CD4-positive, CD25-positive, alpha-beta regulatory T cell (primary cell): ENCODE data around the gene LRRFIP1. TPM values are rescaled to one million over a fixed set of nuclear protein-coding genes. Genes with fewer than 3 reads are reported as not detected.
"Not testable (repeated sequence)": the region's sequence is repeated elsewhere in the genome, so short reads cannot be mapped to it uniquely, and the experiment has no call there.

Experiments used
- ATAC-seq, 2 donors: fragments of 150-1000 bp; cut with Tn5 transposase; one replicate each; pipeline ENCODE4 v1.10.0; 2021; ENCODE audit warnings: low read depth in 2 of 2, moderate number of reproducible peaks in 2 of 2, moderate library complexity in 1 of 2
- DNase-seq, 3 donors: peaks; one replicate each; pipeline versions ENCODE4 v3.0.0 to v3.0.0-alpha.2; 2012 to 2022; ENCODE audit warnings: mixed read lengths in 1 of 3
- H3K27ac ChIP-seq: one replicate; pipeline ENCODE4 v1.7.0; 2013; ENCODE audit warnings: mild to moderate bottlenecking, low read length; ENCODE audit not compliant: insufficient read depth, poor library complexity, severe bottlenecking
- H3K27me3 ChIP-seq: one replicate; pipeline ENCODE4 v1.7.0; 2013; ENCODE audit warnings: low read length; ENCODE audit not compliant: control insufficient read depth, insufficient read depth
- H3K36me3 ChIP-seq: one replicate; pipeline ENCODE4 v1.7.0; 2013; ENCODE audit warnings: mild to moderate bottlenecking, low read length, moderate library complexity; ENCODE audit not compliant: control insufficient read depth, insufficient read depth
- H3K4me1 ChIP-seq: 2 replicates; pipeline ENCODE4 v1.7.0; 2013; ENCODE audit warnings: mild to moderate bottlenecking, low read length; ENCODE audit not compliant: insufficient read depth, control insufficient read depth, poor library complexity, severe bottlenecking
- H3K4me3 ChIP-seq: one replicate; pipeline ENCODE4 v1.7.0; 2013; ENCODE audit warnings: low read depth, mild to moderate bottlenecking, low read length, moderate library complexity
- H3K9me3 ChIP-seq, 2 experiments: 1 replicate in 1 of 2; 2 replicates in 1 of 2; pipeline ENCODE4 v1.7.0; 2013; ENCODE audit warnings: low read length in 2 of 2, mild to moderate bottlenecking in 1 of 2, moderate library complexity in 1 of 2; ENCODE audit not compliant: control insufficient read depth in 2 of 2
- H3K27ac Mint-ChIP-seq, 3 donors: one replicate each; pipeline ENCODE4 v1.8.0; 2020 to 2022; ENCODE audit warnings: mild to moderate bottlenecking in 3 of 3, mixed read lengths in 3 of 3, moderate library complexity in 2 of 3
- H3K27me3 Mint-ChIP-seq: one replicate; pipeline ENCODE4 v1.8.0; 2022; ENCODE audit warnings: mild to moderate bottlenecking, mixed read lengths
- H3K36me3 Mint-ChIP-seq: one replicate; pipeline ENCODE4 v1.8.0; 2020; ENCODE audit warnings: mixed read lengths
- H3K4me1 Mint-ChIP-seq, 4 donors: one replicate each; pipeline ENCODE4 v1.8.0; 2020 to 2022; ENCODE audit warnings: mixed read lengths in 4 of 4, mild to moderate bottlenecking in 1 of 4
- H3K4me3 Mint-ChIP-seq, 4 donors: one replicate each; pipeline ENCODE4 v1.8.0; 2020 to 2022; ENCODE audit warnings: mild to moderate bottlenecking in 4 of 4, mixed read lengths in 4 of 4, moderate library complexity in 3 of 4
- H3K9me3 Mint-ChIP-seq, 7 donors: one replicate each; pipeline ENCODE4 v1.8.0; 2020 to 2022; ENCODE audit warnings: mixed read lengths in 7 of 7, mild to moderate bottlenecking in 3 of 7, moderate library complexity in 2 of 7
- polyA plus RNA-seq, 4 donors: library from polyadenylated mRNA; unstranded; fragments of 300-500 nt; fragmentation: Illumina TruSeq; gene quantifications; one replicate each; pipeline ENCODE4 v1.2.3, GENCODE V29; 2021
- total RNA-seq: library from RNA; stranded (reverse); gene quantifications from one replicate; pipeline ENCODE4 v1.2.3, GENCODE V29; 2022

The LRRFIP1 gene
- total and polyA plus RNA-seq, 5 donors from 2014 or later = 69.4 to 183 (median 80.3) TPM

DNA sequence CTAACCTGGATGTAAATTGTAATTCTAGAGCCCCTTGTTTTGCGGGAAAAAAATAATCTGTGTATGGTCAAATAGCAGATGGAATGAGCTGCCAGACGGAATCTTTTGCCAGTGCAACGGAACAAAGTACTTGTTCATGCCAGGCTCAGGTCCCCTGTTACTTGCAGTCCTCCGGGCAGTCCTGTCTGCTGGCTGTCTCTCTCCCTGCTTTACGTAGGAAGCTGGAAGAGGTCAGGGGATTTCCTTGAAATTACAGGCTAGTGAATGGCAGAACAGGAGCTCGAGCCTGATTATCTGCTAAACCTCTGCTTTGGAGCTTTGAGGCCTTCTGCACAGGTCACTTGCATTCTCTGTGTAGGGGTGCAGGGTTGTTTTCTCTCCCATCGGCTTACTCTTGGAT is 54.8 kb downstream of the LRRFIP1 start:
- Mint-ChIP-seq H3K36me3 (no peaks in the 10 kb centered on the region), H3K4me3 (no peak overlapping the region), H3K4me1 (peaks cover 2 to 21% (median 16%) of the 10 kb centered on the region in 4 donors), H3K9me3 (no peaks in the 10 kb centered on the region), H3K27me3 (no peaks in the 10 kb centered on the region), H3K27ac (peak overlapping the region in 1 of 3 donors; percentile 38)
- no peak overlapping the region for H3K27ac ChIP-seq
- no peak for DNase-seq
- no peak overlapping the region for H3K4me3 ChIP-seq
- H3K4me1 ChIP-seq = peaks cover 9% of the 10 kb centered on the region
- H3K36me3 ChIP-seq = no peaks in the 10 kb centered on the region
- no peaks in the 10 kb centered on the region for H3K9me3 ChIP-seq
- ATAC-seq = no peak
- H3K27me3 ChIP-seq = no peaks in the 10 kb centered on the region

GRCh38 chr2:237682856-237683670 is 55.7 kb downstream of the LRRFIP1 start:
- Mint-ChIP-seq H3K27ac (peak overlapping the region in 1 of 3 donors; percentile 12), H3K4me3 (no peak overlapping the region), H3K9me3 (no peaks in the 10 kb centered on the region), H3K4me1 (peaks cover 4 to 29% (median 22%) of the 10 kb centered on the region in 4 donors), H3K27me3 (peaks cover 5% of the 10 kb centered on the region), H3K36me3 (no peaks in the 10 kb centered on the region)
- Histone ChIP-seq H3K27ac (no peak overlapping the region), H3K27me3 (no peaks in the 10 kb centered on the region), H3K4me3 (no peak overlapping the region), H3K4me1 (peaks cover 18% of the 10 kb centered on the region), H3K9me3 (no peaks in the 10 kb centered on the region), H3K36me3 (no peaks in the 10 kb centered on the region)
- DNase-seq (no peak), ATAC-seq (no peak)

- Mint-ChIP-seq H3K27me3 (peaks cover 5% of the 10 kb centered on the region), H3K36me3 (no peaks in the 10 kb centered on the region), H3K27ac (peak overlapping the region in 1 of 3 donors; percentile 86), H3K4me1 (peaks cover 14 to 49% (median 38%) of the 10 kb centered on the region in 4 donors), H3K4me3 (peak overlapping the region in 1 of 4 donors; percentile 56), H3K9me3 (no peaks in the 10 kb centered on the region)
- Histone ChIP-seq H3K27me3 (no peaks in the 10 kb centered on the region), H3K9me3 (no peaks in the 10 kb centered on the region), H3K36me3 (no peaks in the 10 kb centered on the region), H3K4me3 (no peak overlapping the region), H3K4me1 (peaks cover 39% of the 10 kb centered on the region), H3K27ac (no peak overlapping the region)
- ATAC-seq (no peak), DNase-seq (no peak)
Observed at GRCh38 chr2:237685408-237685807, 58.0 kb downstream of the LRRFIP1 start.

GRCh38 chr2:237686659-237687136 is 59.3 kb downstream of the LRRFIP1 start:
- H3K4me3 Mint-ChIP-seq = peak overlapping the region in 1 of 4 donors; percentile 83
- H3K4me1 Mint-ChIP-seq = peaks cover 14 to 56% (median 42%) of the 10 kb centered on the region in 4 donors
- peaks cover 5% of the 10 kb centered on the region for H3K27me3 Mint-ChIP-seq
- H3K4me1 ChIP-seq = peaks cover 49% of the 10 kb centered on the region
- H3K27ac ChIP-seq = peak overlapping the region; percentile 93
- no peaks in the 10 kb centered on the region for H3K9me3 Mint-ChIP-seq
- no peak for DNase-seq
- no peaks in the 10 kb centered on the region for H3K36me3 ChIP-seq
- no peak overlapping the region for H3K4me3 ChIP-seq
- H3K27me3 ChIP-seq = no peaks in the 10 kb centered on the region
- H3K9me3 ChIP-seq = no peaks in the 10 kb centered on the region
- H3K27ac Mint-ChIP-seq = peak overlapping the region in 2 of 3 donors; percentile 98 to 100
- ATAC-seq = no peak
- no peaks in the 10 kb centered on the region for H3K36me3 Mint-ChIP-seq

- H3K27me3 Mint-ChIP-seq = peaks cover 5% of the 10 kb centered on the region
- H3K4me1 Mint-ChIP-seq = peaks cover 14 to 57% (median 43%) of the 10 kb centered on the region in 4 donors
- peak overlapping the region; percentile 27 for H3K4me3 ChIP-seq
- peak overlapping the region; percentile 98 to 100 (median 100) for H3K27ac Mint-ChIP-seq
- H3K27ac ChIP-seq = peak overlapping the region; percentile 93
- H3K36me3 Mint-ChIP-seq = no peaks in the 10 kb centered on the region
- H3K4me1 ChIP-seq = peaks cover 53% of the 10 kb centered on the region
- H3K9me3 ChIP-seq = no peaks in the 10 kb centered on the region
- DNase-seq (no peak), ATAC-seq (no peak)
- peaks cover 0 to 1% (median 0%) of the 10 kb centered on the region in 7 donors for H3K9me3 Mint-ChIP-seq
- peak overlapping the region; percentile 80 to 87 (median 84) for H3K4me3 Mint-ChIP-seq
- H3K36me3 ChIP-seq = no peaks in the 10 kb centered on the region
- H3K27me3 ChIP-seq = no peaks in the 10 kb centered on the region
Observed at GRCh38 chr2:237688081-237688480, 60.7 kb downstream of the LRRFIP1 start.

GRCh38 chr2:237688541-237688940 is 61.2 kb downstream of the LRRFIP1 start:
- H3K27me3 Mint-ChIP-seq, H3K9me3 ChIP-seq, H3K4me3 ChIP-seq, H3K36me3 Mint-ChIP-seq, ATAC-seq, H3K27me3 ChIP-seq, H3K9me3 Mint-ChIP-seq, DNase-seq, H3K36me3 ChIP-seq: not testable (repeated sequence)
- H3K27ac Mint-ChIP-seq = peak overlapping the region; percentile 85 to 100 (median 98)
- H3K4me1 Mint-ChIP-seq = peaks cover 19 to 61% (median 47%) of the 10 kb centered on the region in 4 donors
- Histone ChIP-seq H3K4me1 (peaks cover 56% of the 10 kb centered on the region), H3K27ac (peak overlapping the region; percentile 93)
- H3K4me3 Mint-ChIP-seq = peak overlapping the region in 3 of 4 donors; percentile 31 to 93 (median 55)

DNA sequence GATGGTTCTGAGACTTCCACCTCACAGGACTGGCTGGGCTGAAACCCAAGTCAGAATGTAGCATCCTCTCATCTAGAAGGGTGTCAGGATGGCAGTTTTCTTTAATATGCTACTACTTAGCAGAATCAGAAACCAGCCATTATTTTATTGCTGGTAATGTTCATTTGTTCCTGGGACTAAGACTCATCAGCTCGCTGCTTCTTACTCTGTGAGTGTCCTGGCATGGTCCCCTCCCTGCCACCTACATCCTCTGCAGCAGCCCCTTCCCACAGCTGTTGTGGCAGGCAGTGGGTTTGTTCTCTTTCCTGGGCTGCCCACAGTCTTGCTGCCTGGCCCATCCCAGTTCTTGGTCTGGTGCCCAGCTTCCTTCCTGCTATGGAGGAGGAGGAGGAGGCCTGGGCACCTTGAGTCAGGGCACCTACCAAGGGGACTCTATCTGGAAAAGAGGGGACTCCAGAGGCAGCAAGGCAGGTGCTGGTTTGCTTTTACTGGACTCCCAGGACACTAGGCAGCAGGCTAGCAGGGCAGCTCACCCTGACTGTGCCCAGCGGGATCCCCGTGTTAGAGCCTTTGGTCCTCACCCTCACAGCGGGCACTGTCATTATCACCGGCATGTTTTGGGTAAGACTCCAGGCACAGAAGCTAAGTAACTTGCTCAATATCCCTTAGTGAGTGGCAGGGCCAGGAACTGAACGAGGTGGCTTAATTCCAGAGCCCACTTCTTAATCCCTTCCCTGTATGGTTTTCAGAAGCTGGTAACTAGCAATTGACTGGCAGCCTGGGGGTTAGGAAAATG is 62.1 kb downstream of the LRRFIP1 start:
- Mint-ChIP-seq H3K4me3 (peak overlapping the region; percentile 91 to 94 (median 92)), H3K9me3 (peaks cover 0 to 3% (median 0%) of the 10 kb centered on the region in 7 donors)

More for the DNA sequence above, 62.1 kb downstream of the LRRFIP1 start:
- H3K36me3 Mint-ChIP-seq = no peaks in the 10 kb centered on the region
- Histone ChIP-seq H3K4me1 (peaks cover 66% of the 10 kb centered on the region), H3K9me3 (no peaks in the 10 kb centered on the region), H3K4me3 (no peak overlapping the region), H3K27me3 (no peaks in the 10 kb centered on the region), H3K27ac (peak overlapping the region; percentile 93), H3K36me3 (no peaks in the 10 kb centered on the region)
- DNase-seq (peak in 1 of 3 donors; percentile 35), ATAC-seq (no peak)
- H3K4me1 Mint-ChIP-seq = peaks cover 23 to 71% (median 55%) of the 10 kb centered on the region in 4 donors
- H3K27ac Mint-ChIP-seq = peak overlapping the region; percentile 85 to 100 (median 98)
- peaks cover 5% of the 10 kb centered on the region for H3K27me3 Mint-ChIP-seq
